Activated T-helper 9 cell treated with anti-CD3 and anti-CD28 coated beads, Interleukin-2, amount 50 U/mL, for 16 hours (primary cell): ENCODE measurements around the gene FBXW5.

Source experiments
- DNase-seq: peaks from one replicate; pipeline ENCODE4 v3.0.0-alpha.2; 2020; ENCODE audit warnings: low read depth

FBXW5 gene

GRCh38 chr9:136960938-136961275 is 16.4 kb upstream of the FBXW5 start:
- no peak for DNase-seq

GRCh38 chr9:136960212-136960937 is 15.8 kb upstream of the FBXW5 start:
- no peak for DNase-seq

DNA sequence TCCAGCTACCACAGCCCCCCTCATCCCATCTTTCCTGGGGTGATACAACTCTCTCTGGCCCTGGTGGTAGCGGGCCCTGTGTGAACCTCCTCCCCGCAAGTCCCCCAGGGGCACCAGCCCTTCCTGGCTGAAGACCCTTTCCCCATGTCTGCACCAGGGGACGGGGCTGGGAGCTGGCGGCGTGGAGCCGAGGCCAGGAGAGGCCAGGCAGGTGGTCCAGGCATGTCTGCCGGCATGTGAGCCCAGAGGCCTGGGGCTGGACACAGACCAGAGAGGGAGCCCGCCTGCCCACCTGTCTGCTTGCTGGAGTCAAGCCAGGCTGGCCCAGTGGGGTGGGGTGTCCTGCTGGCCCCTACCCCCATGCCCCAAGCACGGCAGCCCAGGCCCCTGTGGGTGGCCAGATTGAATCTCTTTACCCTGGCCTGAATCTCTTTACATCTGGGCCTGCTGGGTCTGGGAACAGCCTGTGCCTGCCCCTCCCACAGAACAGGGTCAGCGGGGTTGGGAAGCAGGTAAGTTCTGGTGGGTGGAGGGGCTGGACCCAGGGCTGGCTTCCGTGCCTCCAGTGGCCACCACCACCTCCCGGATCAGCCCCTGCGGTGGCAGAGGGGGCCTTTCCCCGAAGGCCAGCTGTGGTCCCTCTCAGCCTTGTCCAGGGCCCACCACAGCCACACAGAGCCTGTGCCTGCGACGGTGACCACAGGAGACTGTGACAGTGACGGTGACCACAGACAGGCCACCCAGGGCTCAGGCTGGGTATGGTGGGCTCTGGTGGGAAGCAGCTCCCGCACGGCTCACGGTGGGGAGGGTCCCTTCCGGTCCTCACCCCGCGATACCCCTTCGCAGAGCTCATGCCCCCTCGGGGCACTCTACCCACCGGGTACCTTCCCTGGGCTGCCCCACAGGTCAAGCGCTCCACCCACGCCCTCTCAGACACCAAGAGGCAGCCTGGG is 14.6 kb upstream of the FBXW5 start:
- DNase-seq = no peak

DNA sequence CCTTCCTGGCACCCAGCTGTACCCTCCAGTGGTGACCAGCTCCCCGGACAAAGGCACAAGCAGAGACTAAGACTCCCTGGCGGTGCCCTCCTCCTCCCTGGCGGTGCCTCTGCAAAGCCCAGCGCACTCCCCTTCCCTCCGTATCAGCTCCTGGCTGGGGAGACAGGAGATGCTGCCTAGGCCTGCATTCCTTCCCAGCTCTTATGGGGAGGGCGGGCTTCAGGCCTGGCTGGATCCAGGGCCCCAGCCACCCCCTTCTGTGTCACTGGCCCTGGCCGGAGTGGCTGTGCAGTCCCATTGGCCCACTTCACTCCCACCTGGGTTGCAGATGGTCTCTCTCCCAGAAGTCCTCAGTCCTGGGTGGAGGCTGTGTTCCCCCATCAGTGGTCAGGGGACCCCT is 13.9 kb upstream of the FBXW5 start:
- DNase-seq = no peak

DNA sequence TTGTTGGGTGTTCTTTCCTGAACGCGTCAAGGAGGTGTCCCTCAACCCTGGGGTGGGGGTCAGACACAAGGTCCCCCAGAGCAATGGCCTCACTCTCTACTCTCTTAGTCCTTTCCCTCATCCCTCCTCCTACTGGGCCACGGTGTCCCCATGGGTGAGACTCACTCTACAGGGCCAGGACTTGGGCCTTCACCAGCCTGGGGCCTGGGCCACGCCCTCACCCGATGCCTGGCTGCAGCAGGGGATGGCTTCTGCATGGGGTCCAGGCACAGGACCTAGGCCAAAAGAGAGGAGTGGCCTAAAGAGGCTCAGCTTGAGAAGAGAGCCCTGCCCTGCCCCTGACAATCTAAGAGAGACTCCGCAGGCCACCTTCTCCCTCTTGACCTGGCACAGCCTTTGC is 13.4 kb upstream of the FBXW5 start:
- no peak for DNase-seq

DNA sequence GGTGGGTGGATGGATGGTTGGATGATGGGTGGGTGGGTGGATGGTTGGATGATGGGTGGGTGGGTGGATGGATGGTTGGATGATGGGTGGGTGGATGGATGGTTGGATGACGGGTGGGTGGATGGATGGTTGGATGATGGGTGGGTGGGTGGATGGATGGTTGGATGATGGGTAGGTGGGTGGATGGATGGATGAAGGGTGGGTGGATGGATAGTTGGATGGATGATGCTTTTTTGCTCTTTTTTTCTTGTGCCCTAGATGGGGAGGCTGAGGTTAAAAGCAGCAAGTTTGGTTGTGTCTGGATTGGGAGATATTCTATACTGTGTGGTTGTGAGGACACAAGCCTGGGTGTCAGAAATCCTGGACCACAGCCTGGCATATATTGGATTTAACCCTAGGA is 12.9 kb upstream of the FBXW5 start:
- no peak for DNase-seq

DNA sequence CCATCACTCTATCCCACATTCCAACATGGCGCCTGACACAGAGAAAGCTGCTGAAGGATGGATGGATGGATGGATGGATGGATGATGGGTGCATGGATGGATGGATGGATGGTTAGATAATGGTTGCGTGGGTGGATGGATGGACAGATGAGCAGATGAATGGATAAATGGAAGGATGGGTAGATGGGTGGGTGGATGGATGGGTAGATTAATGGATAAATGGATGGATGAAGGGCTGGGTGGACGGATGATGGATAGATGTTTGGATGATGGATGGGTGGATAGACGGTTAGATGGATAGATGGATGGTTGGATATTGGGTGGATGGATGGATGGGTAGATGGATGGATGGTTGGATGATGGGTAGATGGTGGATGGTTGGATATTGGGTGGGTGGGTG is 12.1 kb upstream of the FBXW5 start:
- no peak for DNase-seq

DNA sequence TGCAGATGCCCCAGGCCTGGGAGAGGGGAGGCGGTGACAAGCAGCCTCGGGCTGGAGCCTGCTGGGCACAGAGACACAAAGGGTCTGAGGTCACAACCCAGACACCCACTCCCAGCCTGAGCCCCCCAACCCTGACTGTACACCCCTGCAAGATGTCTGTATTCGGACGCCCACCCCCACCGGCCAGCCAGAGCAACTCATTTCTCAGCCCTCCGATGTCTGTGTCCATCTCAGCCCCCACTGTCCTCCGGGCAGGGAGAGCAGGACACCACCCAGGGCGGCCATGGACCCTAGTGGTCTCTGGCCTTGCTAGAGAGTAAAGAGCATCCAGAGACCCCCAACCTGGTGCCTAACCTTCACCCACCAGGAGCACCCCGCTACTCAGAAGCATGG is 11.4 kb upstream of the FBXW5 start:
- no peak for DNase-seq

GRCh38 chr9:136955202-136955942 is 10.8 kb upstream of the FBXW5 start:
- no peak for DNase-seq

DNA sequence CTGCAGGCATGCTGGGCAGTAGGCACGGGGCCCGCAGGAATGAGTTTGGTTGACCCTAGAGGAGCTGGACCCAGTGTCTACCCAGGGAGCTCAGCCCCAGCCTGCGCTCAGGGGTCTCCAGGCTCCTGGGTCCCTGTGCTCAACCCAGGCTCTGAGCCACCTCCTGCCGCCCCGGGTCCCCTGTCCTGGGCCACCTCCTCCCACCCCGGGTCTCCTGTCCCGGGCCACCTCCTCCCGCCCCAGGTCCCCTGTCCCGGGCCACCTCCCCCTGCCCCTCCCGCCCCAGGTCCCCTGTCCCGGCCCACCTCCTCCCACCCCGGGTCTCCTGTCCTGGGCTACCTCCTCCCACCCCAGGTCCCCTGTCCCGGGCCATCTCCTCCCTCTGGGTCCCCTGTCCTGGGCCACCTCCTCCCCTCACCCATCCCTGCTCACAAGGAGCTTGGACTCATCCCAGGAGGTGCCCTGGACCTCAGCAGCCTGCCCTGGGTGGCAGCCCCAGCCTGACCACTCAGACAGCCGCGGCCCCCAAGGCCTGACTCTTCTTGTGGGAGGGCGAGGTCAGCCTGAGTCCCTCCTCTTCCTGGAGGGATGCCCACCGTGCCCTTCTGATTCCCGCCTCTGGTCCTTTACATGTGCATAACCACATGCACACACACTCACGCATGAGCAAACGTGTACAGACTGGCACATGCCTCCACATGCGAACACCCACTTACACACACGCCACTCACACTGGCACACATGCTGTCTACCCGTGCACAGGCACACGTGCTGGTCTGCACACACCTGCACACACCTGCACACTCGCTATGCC is 9.9 kb upstream of the FBXW5 start:
- DNase-seq = no peak

DNA sequence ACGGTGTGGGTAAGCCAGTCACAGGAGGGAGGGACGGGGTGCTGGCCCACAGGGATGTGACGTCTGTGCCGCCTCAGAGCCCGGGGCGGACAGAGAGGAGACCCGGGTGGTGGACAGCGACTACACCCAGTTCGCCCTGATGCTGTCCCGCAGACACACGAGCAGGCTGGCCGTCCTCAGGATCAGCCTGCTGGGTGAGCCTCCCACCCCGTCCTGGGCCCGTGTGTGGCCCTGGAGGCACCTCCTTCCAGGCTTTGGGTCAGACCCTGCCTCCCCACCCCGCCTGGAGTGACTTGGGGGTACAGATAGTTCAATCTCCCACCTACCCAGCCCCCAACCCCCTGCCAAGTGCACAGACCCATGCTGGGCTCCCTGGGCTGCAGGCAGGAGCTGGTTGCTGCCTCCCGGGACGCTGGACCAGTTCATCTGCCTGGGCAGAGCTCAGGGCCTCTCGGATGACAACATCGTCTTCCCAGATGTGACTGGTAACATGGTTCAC is 9.3 kb upstream of the FBXW5 start:
- no peak for DNase-seq

DNA sequence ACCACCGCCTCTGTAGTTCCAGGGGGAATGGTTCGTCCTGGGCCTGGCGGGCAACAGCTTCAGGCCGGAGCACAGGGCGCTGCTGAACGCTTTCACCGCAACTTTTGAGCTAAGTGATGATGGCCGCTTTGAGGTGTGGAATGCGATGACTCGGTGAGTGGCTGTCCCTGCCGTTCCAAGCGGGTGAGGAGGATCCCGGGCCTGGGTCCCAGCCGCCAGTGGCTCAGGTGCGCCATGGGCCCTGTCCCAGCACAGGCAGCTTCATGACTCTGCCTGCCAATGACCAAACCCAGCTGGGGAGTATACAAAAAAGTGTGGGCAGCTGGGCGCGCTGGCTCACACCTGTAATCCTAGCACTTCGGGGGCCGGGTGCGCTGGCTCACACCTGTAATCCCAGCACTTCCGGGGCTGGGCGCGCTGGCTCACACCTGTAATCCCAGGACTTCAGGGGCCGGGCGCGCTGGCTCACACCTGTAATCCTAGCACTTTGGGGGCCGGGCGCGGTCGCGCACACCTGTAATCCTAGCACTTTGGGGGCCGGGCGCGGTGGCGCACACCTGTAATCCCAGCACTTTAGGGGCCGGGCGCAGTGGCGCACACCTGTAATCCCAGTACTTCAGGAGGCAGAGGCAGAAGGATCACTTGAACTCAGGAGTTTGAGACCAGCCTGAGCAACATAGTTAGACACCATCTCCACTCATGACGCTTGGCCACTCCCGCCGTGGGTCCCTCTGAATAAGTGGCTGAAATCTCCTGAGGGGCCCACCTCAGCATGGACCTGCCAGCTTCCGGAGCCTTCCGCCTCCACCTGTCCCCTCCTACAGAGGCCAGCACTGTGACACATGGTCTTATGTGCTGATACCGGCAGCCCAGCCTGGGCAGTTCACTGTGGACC is 8.6 kb upstream of the FBXW5 start:
- DNase-seq = no peak

DNA sequence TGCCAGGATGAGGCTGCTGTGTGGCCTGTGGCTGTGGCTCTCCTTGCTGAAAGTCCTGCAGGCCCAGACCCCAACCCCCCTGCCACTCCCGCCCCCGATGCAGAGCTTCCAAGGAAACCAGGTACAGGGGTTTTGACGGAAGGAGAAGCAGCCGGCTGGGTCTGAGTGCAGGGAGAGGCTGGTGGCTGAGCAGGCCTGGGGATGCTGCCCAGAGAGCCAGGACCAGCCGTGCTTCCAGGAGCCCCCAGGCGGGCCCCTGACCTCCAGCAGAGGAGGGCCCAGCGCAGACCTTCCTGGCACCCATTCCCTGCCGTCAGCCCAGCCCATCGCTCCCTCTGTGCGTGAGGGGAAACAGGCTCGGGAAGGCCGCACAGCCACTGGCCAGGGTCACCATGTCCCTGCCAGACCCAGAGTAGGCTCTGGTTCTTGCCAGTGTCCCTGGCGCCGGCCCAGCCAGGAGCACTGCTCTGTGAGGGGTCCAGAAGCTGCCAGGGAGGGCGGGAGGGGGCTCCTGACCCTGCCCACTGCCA is 7.8 kb upstream of the FBXW5 start:
- no peak for DNase-seq

- no peak for DNase-seq
These were observed 7.2 kb upstream of the FBXW5 start, which contains the start of gene LCN12 for GRCh38 chr9:136951541-136952320. LCN12 (plus strand) TSS chr9:136952273; CDS start chr9:136952328, 55 bp downstream.

DNA sequence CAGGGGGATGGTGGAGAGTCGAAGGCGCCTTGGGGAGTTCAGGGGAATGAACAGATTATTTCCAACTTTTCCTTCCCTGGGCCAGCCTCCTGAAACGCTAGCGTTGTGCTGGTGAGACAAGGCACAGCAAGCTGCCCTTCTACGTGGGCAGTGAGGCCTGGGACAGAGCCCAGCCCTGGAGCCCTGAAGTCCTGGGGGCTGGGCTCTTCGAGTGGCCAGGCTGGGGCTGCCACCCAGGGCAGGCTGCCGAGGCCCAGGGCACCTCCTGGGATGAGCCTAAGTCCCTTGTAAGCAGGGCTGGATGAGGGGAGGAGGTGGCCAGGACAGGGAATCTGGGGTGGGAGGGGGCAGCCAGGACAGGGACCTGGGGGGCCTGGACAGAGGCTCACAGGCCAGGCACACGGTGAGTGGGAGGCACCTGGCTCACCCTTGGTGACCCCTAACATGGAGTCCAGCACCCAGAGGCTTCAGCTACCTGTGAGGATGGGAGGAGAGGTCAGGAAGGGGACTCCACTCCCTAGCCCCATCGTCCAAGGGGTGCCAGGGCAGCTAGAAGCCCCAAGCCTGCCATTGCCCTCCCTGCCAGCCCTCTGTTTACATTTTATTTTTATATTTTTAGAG is 6.2 kb upstream of the FBXW5 start:
- DNase-seq = no peak

GRCh38 chr9:136949817-136950655 is 5.5 kb upstream of the FBXW5 start:
- DNase-seq = peak; percentile 94

DNA sequence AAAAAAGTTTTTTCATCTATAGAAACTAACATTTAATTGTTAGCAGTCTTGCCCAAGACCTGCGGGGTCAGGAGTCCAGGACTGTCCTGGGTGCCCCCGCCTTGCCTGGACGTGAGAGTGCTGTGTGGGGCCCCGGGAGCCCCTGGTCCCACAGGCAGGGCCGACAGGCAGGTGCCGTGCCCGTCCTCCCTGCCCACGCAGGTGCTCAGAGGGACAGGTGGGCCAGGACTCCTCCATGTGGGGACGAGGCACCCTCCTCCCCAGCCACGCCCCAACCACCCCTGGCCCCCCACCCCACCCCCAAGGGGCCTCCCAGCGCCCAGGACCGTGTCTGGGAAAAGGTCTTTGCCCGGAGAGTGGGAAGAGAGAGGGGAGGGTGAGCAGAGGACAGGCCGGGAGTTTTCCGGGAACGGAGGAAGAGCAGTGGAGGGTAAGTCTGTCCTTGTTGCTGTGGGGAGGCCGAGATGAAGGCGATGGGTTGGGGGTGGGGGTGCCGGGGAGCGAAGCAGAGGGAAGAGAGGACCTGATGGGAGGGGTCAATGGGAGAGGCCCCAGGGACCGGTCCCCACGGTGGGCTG is 4.8 kb upstream of the FBXW5 start:
- DNase-seq = no peak
